ENCODE results near the gene SERTAD4. TPM values are rescaled to one million over a fixed set of nuclear protein-coding genes. Genes with fewer than 3 reads are reported as not detected.
"Not testable (repeated sequence)": the region's sequence is repeated elsewhere in the genome, so short reads cannot be mapped to it uniquely, and the experiment has no call there.

Gene SERTAD4
- total RNA-seq, result 1 to 10 TPM; 4.2 to 4.6 TPM

GRCh38 chr1:210232511-210233215 lies at the start of gene SERTAD4:
SERTAD4 (plus strand) TSS chr1:210232796; CDS start chr1:210237961, 5,165 bp downstream.
- intact Hi-C loops (cut with DNase I), result no loop called here
- no peaks in the 10 kb centered on the region for H3K9me3 ChIP-seq
- peak within 1 kb of the TSS; percentile 51 for H3K4me3 ChIP-seq
- H3K9ac ChIP-seq (ENCODE audit: low read depth in 2 of 2, low read length in 2 of 2), result peak within 1 kb of the TSS; percentile 15 to 72
- no peaks in the 10 kb centered on the region for H3K36me3 ChIP-seq
- H3K27ac ChIP-seq, result peak within 1 kb of the TSS; percentile 70
- DNase-seq, result peak; percentile 54
- TF ChIP-seq, protein P1, sequence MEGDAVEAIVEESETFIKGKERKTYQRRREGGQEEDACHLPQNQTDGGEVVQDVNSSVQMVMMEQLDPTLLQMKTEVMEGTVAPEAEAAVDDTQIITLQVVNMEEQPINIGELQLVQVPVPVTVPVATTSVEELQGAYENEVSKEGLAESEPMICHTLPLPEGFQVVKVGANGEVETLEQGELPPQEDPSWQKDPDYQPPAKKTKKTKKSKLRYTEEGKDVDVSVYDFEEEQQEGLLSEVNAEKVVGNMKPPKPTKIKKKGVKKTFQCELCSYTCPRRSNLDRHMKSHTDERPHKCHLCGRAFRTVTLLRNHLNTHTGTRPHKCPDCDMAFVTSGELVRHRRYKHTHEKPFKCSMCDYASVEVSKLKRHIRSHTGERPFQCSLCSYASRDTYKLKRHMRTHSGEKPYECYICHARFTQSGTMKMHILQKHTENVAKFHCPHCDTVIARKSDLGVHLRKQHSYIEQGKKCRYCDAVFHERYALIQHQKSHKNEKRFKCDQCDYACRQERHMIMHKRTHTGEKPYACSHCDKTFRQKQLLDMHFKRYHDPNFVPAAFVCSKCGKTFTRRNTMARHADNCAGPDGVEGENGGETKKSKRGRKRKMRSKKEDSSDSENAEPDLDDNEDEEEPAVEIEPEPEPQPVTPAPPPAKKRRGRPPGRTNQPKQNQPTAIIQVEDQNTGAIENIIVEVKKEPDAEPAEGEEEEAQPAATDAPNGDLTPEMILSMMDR (IDR thresholded peaks at IDR 0.05), result no peak
- peaks cover 6% of the 10 kb centered on the region for H3K27me3 ChIP-seq
- no peaks in the 10 kb centered on the region for H3K4me1 ChIP-seq

DNA sequence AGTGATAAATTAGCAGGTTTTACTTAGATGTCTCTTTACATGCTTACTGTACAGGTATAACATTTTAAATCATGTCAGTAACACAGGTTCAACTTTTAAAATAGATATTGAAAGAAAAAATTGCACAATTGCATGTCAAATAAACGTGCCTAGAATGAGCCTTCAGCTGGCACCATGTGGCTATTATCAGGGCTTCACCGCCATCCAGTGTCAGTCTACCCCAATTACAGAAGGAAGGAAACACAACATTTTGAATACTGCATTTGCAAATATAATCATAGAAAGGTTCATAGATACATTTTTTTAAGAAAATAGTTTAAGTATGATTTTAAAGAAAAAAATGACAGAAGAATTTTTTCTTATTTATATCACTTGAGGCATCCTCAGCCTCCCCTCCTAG lies 47.5 kb upstream of the SERTAD4 start:
- Histone ChIP-seq H3K9me3 (no peaks in the 10 kb centered on the region), H3K9ac (ENCODE audit: low read depth in 2 of 2, low read length in 2 of 2) (no peak overlapping the region), H3K27ac (no peak overlapping the region), H3K4me3 (no peak overlapping the region), H3K36me3 (no peaks in the 10 kb centered on the region), H3K4me1 (no peaks in the 10 kb centered on the region), H3K27me3 (no peaks in the 10 kb centered on the region)
- DNase-seq, result no peak
- TF ChIP-seq, protein P1 (IDR thresholded peaks at IDR 0.05), result no peak
- intact Hi-C loops (cut with DNase I), result no loop called here

DNA sequence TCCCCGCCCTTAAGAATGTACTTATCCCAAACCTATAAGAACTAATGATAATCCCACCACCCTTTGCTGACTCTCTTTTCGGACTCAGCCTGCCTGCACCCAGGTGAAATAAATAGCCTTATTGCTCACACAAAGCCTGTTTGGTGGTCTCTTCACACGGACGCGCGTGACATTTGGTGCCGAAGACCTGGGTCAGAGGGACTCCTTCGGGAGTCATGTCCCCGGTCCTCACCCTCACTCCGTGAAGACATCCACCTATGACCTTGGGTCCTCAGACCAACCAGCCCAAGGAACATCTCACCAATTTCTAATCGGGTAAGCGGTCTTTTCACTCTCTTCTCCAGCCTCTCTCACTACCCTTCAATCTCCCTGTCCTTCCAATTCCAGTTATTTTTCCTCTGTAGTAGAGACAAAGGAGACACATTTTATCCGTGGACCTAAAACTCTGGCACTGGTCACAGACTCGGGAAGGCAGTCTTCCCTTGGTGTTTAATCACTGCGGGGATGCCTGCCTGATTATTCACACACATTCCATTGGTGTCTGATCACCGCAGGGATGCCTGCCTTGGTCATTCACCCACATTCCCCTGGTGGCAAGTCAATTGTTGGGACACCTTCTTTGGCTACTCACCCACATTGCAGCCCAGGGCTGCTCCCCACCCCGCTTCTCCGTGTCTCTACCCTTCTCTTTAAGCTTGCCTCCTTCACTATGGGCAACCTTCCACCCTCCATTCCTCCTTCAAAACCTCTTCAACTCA lies 44.6 kb upstream of the SERTAD4 start:
- H3K36me3 ChIP-seq; intact Hi-C loops (cut with DNase I); DNase-seq; H3K9me3 ChIP-seq; H3K4me3 ChIP-seq; H3K27ac ChIP-seq; H3K9ac ChIP-seq (ENCODE audit: low read depth in 2 of 2, low read length in 2 of 2); H3K4me1 ChIP-seq; H3K27me3 ChIP-seq: not testable (repeated sequence)

- TF ChIP-seq, protein P1 (IDR thresholded peaks at IDR 0.05), result no peak
- H3K36me3 ChIP-seq, result no peaks in the 10 kb centered on the region
- H3K9me3 ChIP-seq, result no peaks in the 10 kb centered on the region
- no peak overlapping the region for H3K4me3 ChIP-seq
- H3K9ac ChIP-seq (ENCODE audit: low read depth in 2 of 2, low read length in 2 of 2), result no peak overlapping the region
- intact Hi-C loops (cut with DNase I), result no loop called here
- DNase-seq, result no peak
- H3K27me3 ChIP-seq, result no peaks in the 10 kb centered on the region
- no peaks in the 10 kb centered on the region for H3K4me1 ChIP-seq
- no peak overlapping the region for H3K27ac ChIP-seq
Measured at GRCh38 chr1:210189426-210189825, 43.2 kb upstream of the SERTAD4 start.

DNA sequence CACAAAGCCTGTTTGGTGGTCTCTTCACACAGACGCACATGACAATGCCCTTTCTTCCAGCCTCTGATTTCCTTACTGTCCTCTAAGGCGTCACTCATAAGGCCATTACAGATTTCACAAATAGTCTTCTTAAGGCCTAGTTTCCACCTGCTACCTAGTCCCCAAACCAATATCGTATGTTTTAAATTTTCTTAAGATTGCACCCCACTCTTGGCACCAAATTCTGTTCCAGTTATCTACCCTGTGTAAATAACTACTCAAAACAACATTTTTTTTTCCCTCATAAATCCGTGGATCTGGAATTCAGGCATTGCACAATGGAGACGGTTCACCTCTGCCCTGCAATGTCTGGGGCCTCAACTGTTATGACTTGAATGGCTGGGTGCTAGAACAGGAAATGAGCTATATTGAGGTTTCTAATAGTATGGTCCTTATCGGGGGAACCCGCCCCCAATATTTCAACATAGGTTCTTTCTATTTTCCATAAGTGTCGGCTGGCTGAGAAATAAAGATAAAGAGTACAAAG lies 36.9 kb upstream of the SERTAD4 start:
- no peaks in the 10 kb centered on the region for H3K4me1 ChIP-seq

DNA sequence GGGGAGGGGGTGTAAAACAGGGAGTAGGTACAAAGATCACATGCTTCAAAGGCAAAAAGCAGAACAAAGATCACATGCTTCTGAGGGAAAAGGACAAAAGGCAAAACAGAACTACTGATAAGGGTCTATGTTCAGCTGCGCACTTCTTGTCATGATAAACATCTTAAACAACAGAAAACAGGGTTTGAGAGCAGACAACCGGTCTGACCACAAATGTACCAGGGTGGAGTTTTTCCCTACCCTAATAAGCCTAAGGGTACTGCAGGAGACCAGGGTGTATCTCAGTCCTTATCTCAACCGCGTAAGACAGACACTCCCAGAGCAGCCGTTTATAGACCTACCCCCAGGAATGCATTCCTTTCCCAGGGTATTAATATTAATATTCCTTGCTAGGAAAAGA lies 36.3 kb upstream of the SERTAD4 start:
- H3K9ac ChIP-seq (ENCODE audit: low read depth in 2 of 2, low read length in 2 of 2); DNase-seq; H3K9me3 ChIP-seq; H3K27me3 ChIP-seq; H3K4me3 ChIP-seq; intact Hi-C loops (cut with DNase I); H3K4me1 ChIP-seq; H3K27ac ChIP-seq; H3K36me3 ChIP-seq: not testable (repeated sequence)

More for the DNA sequence above, 36.9 kb upstream of the SERTAD4 start:
- H3K9me3 ChIP-seq, result no peaks in the 10 kb centered on the region
- no peak overlapping the region for H3K4me3 ChIP-seq
- H3K36me3 ChIP-seq, result no peaks in the 10 kb centered on the region
- no peak for DNase-seq
- H3K27me3 ChIP-seq, result no peaks in the 10 kb centered on the region
- TF ChIP-seq, protein P1 (IDR thresholded peaks at IDR 0.05), result no peak
- no peak overlapping the region for H3K27ac ChIP-seq
- H3K9ac ChIP-seq (ENCODE audit: low read depth in 2 of 2, low read length in 2 of 2), result no peak overlapping the region
- intact Hi-C loops (cut with DNase I), result no loop called here
